GM12878 (cell line): ENCODE results near the gene NEDD8. TPM values are rescaled to one million over a fixed set of nuclear protein-coding genes. Genes with fewer than 3 reads are reported as not detected.

ENCODE experiments used
- ATAC-seq: fragments of 200-7000 bp; cut with Tn5 transposase; 3 replicates; pipeline ENCODE4 v1.9.1; 2020; ENCODE audit warnings: mild to moderate bottlenecking, moderate library complexity
- BruUV-seq: library from RNA; stranded (reverse); fragments of 400-500 nt; replicated peaks from 2 replicates; lab custom pipeline; 2021; lab: Mats Ljungman, UMichigan
- CTCF ChIA-PET: fragments of 300-600 bp; sonication (Branson Sonifier 250); formaldehyde crosslinking; extraction: SDS; loops from one replicate; lab custom pipeline; 2021; ENCODE audit warnings: inconsistent platforms; lab: Yijun Ruan, JAX
- POLR2A ChIA-PET: fragments of 350-600 bp; formaldehyde crosslinking; extraction: SDS; loops from one replicate; lab custom pipeline; 2021; ENCODE audit warnings: inconsistent platforms; lab: Charles Lee
- RAD21 ChIA-PET: fragments of 300-600 bp; sonication (Branson Sonifier 250); formaldehyde crosslinking; loops from one replicate; lab custom pipeline; 2023; ENCODE audit warnings: antibody characterized with exemption; ENCODE audit not compliant: unreplicated experiment; lab: Charles Lee
- SMC1A ChIA-PET: fragments of 300-600 bp; sonication (Branson Sonifier 250); formaldehyde crosslinking; loops from one replicate; lab custom pipeline; 2023; ENCODE audit not compliant: unreplicated experiment, uncharacterized antibody; lab: Charles Lee
- DNase-seq: peaks from one replicate; pipeline ENCODE4 v3.0.0-alpha.2; 2011; ENCODE audit warnings: low read depth, low spot score
- FAIRE-seq: peaks from 3 replicates; lab custom pipeline; 2011; peaks lifted over from hg19 to GRCh38; lab: Jason Lieb, UNC
- H2AFZ ChIP-seq: 2 replicates; pipeline ENCODE4 v1.6.0; 2011; ENCODE audit warnings: low read depth, low read length, control low read depth; ENCODE audit not compliant: control insufficient read depth
- H3K27ac ChIP-seq: 2 replicates; pipeline ENCODE4 v1.5.1; 2011; ENCODE audit warnings: control low read depth; ENCODE audit not compliant: control insufficient read depth, insufficient read depth
- H3K27me3 ChIP-seq, 2 experiments: replicated peaks in 1 of 2; 2 replicates each; pipeline versions ENCODE4 v1.6.0 to v1.6.1; 2011; ENCODE audit warnings: low read length in 1 of 2; ENCODE audit not compliant: control insufficient read depth in 2 of 2, insufficient read depth in 2 of 2
- H3K36me3 ChIP-seq, 2 experiments: 2 replicates each; pipeline ENCODE4 v1.5.1; 2011; ENCODE audit warnings: low read length in 1 of 2; ENCODE audit not compliant: control insufficient read depth in 2 of 2, insufficient read depth in 2 of 2
- H3K4me1 ChIP-seq: 2 replicates; pipeline ENCODE4 v1.6.1; 2011; ENCODE audit warnings: mild to moderate bottlenecking, low read length, moderate library complexity, mixed read lengths; ENCODE audit not compliant: control insufficient read depth, insufficient read depth
- H3K4me2 ChIP-seq: 2 replicates; pipeline ENCODE4 v1.6.0; 2011; ENCODE audit warnings: control low read depth; ENCODE audit not compliant: control insufficient read depth, insufficient read depth
- H3K4me3 ChIP-seq: fragments of 200-600 bp; sonication (generic); 2 replicates; pipeline ENCODE4 v1.5.1; 2016
- H3K79me2 ChIP-seq: 2 replicates; pipeline ENCODE4 v1.6.0; 2011; ENCODE audit warnings: low read length; ENCODE audit not compliant: control insufficient read depth, insufficient read depth
- H3K9ac ChIP-seq: 2 replicates; pipeline ENCODE4 v1.8.0; 2011; ENCODE audit warnings: low read length, control low read depth, mixed read lengths; ENCODE audit not compliant: control insufficient read depth, insufficient read depth
- H3K9me3 ChIP-seq: replicated peaks from 3 replicates; pipeline ENCODE4 v1.5.1; 2011; ENCODE audit warnings: mild to moderate bottlenecking, low read length; ENCODE audit not compliant: control insufficient read depth, insufficient read depth
- H4K20me1 ChIP-seq: 2 replicates; pipeline ENCODE4 v1.6.0; 2011; ENCODE audit not compliant: control insufficient read depth, insufficient read depth
- CEBPB ChIP-seq, 2 experiments: fragments of 150-350 bp in 1 of 2; IDR thresholded peaks; 2 replicates each; pipeline ENCODE4 v1.6.1; 2012 to 2014; ENCODE audit warnings: low read depth in 2 of 2, low read length in 2 of 2, borderline replicate concordance in 1 of 2, inconsistent platforms in 1 of 2
- CHD1 ChIP-seq: IDR thresholded peaks from 2 replicates; pipeline ENCODE4 v1.6.1; 2012; ENCODE audit warnings: low read depth, low read length, improper control_type of control experiment
- RFX5 ChIP-seq: IDR thresholded peaks from 2 replicates; pipeline ENCODE4 v1.6.1; 2011; ENCODE audit warnings: low read depth, low read length, improper control_type of control experiment
- ZZZ3 ChIP-seq: IDR thresholded peaks from 2 replicates; pipeline ENCODE4 v1.6.1; 2011; ENCODE audit warnings: low read depth; ENCODE audit not compliant: control insufficient read depth, insufficient read length
- WGBS: methylation state at CpG from one replicate; pipeline ENCODE4 v1.1.6; 2016; ENCODE audit warnings: low lambda C conversion rate; ENCODE audit not compliant: insufficient replicate concordance, insufficient coverage; ENCODE audit errors: missing lambda C conversion rate; 5-methylcytosine and 5-hydroxymethylcytosine counted together
- in situ Hi-C: fragments of 300-500 bp; cut with MboI; formaldehyde crosslinking; loops from 9 replicates; pipeline ENCODE4 v1.14.3; 2018; ENCODE audit warnings: mixed read lengths
- intact Hi-C: fragments of 100-400 bp; cut with micrococcal nuclease; formaldehyde crosslinking; loops from one replicate; pipeline ENCODE4 v1.14.2; 2022; ENCODE audit not compliant: unreplicated experiment
- polyA plus RNA-seq, 11 experiments: library from polyadenylated mRNA; depleted of rRNA in 4 of 11; unstranded in 6 of 11; stranded (reverse) in 5 of 11; fragments of >200 nt; fragmentation: Nextera tagmentation in 4 of 11; fragmentation: Illumina TruSeq in 1 of 11; extraction: Ambion mirVana in 4 of 11; extraction: Trizol in 1 of 11; gene quantifications; 1 replicate in 1 of 11; 2 replicates in 10 of 11; pipeline versions ENCODE4 v1.2.1 to v1.2.3, GENCODE V29; 2011 to 2016; ENCODE audit warnings: inconsistent platforms in 2 of 11, missing spikeins in 2 of 11, low read depth in 1 of 11
- total RNA-seq, 4 experiments: library from RNA; depleted of rRNA in 3 of 4; stranded (reverse); fragments of >200 nt in 3 of 4; fragmentation: Illumina TruSeq in 1 of 4; extraction: Trizol in 1 of 4; gene quantifications; 2 replicates each; pipeline versions ENCODE4 v1.2.1 to v1.2.3, GENCODE V29; 2013 to 2021
- TF ChIP-seq, protein P1 (sequence below): fragments of 450-650 bp; IDR thresholded peaks from 2 replicates; pipeline ENCODE4 v1.6.1; 2017; ENCODE audit warnings: low read depth, mild to moderate bottlenecking, moderate library complexity
- TF ChIP-seq, protein P2 (sequence below): fragments of 450-650 bp; IDR thresholded peaks from 2 replicates; pipeline ENCODE4 v1.6.1; 2017; ENCODE audit warnings: mild to moderate bottlenecking
- TF ChIP-seq, protein P3 (sequence below): fragments of 450-650 bp; conservative IDR thresholded peaks from 2 replicates; pipeline ENCODE4 v1.6.1; 2017; ENCODE audit warnings: mild to moderate bottlenecking, moderate library complexity
- TF ChIP-seq, protein P4 (sequence below): IDR thresholded peaks from 2 replicates; pipeline ENCODE4 v1.6.1; 2012; ENCODE audit warnings: low read depth, low read length, improper control_type of control experiment
- TF ChIP-seq, protein P5 (sequence below): fragments of 450-650 bp; IDR thresholded peaks from 2 replicates; pipeline ENCODE4 v1.6.1; 2018; ENCODE audit warnings: borderline replicate concordance, mild to moderate bottlenecking; ENCODE audit not compliant: partially characterized antibody

The NEDD8 gene
- total and polyA plus RNA-seq, 10 of the 15 experiments (the other 5 are each of a cell fraction or from before 2014, with no cell fraction given) = 164 to 991 (median 300) TPM

DNA sequence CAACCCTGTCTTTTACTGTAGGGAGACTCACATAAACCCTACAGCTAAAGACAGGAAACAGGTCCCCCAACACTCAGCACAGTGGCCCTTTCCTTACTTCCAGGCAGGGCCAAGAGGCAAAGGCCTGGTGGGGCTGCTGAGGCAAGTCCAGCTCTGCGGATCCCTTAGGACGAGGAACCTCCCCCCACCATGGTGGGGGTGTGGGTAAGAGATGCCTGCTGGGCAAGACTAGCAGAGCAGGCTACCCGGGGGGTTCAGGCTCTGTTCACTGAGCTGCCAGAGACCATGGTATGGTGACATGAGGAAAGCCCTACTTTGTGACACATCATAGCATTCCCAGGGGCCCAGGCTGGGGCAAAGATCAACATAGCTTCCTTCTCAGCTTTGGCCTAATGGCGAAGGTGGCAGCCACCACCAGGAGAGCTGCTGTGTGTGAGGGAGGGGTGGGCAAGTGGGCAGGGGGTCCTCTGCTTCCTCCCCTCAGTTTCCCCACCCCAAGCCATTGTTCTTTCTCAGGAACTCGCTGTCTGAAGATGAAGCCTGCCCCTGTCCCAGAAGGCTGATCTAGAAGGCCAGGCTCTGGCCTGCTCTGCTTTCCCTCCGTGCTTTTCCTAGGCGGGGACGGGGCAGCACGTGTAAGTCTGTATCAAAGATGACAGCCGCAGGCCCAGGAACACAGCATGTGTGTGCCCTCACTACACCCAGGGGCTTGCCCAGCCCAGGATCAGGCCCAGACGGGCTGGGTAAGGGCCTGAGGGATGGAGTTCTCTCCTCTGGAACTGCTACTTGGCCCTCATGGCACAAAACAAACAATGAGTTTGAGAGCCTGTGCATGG lies 20.3 kb upstream of the NEDD8 start:
- no peak overlapping the region for H3K27ac ChIP-seq
- intact Hi-C loops = no loop called here
- in situ Hi-C loops = no loop called here
- no peak overlapping the region for H3K9ac ChIP-seq
- H3K27me3 ChIP-seq = no peaks in the 10 kb centered on the region
- H3K36me3 ChIP-seq = peaks cover 0 to 3% of the 10 kb centered on the region in 2 experiments; a peak in 2 of 4 replicates
- FAIRE-seq (no peak), ATAC-seq (no peak), DNase-seq (no peak)
- no peaks in the 10 kb centered on the region for H4K20me1 ChIP-seq
- ChIA-PET SMC1A (interaction anchor here (1.1 to 1.8 kb wide), 3 partner anchors 18 to 184 kb away, joined by 3 to 9 read pairs (median 3); partner anchors contain the start of gene RABGGTA), CTCF (interaction anchor here (0.6 to 3.3 kb wide), 6 partner anchors 10 to 56 kb away, joined by 3 to 21 read pairs (median 5); partner anchors contain the start of genes CIDEB and TINF2), POLR2A (interaction anchor here (0.6 to 3.4 kb wide), 3 partner anchors 9 to 81 kb away, joined by 3 to 18 read pairs (median 7); partner anchors contain the start of gene RABGGTA), RAD21 (interaction anchor here (0.9 to 1.1 kb wide), 2 partner anchors 10 to 19 kb away, joined by 3 to 4 read pairs; partner anchors contain the start of genes RABGGTA and TINF2)
- H3K4me3 ChIP-seq = no peak overlapping the region
- no peaks in the 10 kb centered on the region for H3K79me2 ChIP-seq
- no peak overlapping the region for H2AFZ ChIP-seq
- WGBS = 86% methylated on average over 11 of the region's 11 CpGs
- H3K9me3 ChIP-seq = no peaks in the 10 kb centered on the region
- no TSS peak for BruUV-seq
- no peak overlapping the region for H3K4me2 ChIP-seq
- peaks cover 27% of the 10 kb centered on the region for H3K4me1 ChIP-seq
- TF ChIP-seq CEBPB (IDR thresholded peaks at IDR 0.05; ENCODE audit: borderline replicate concordance in 1 of 2, low read depth in 2 of 2, low read length in 2 of 2) = no peak
- TF ChIP-seq, protein P1, sequence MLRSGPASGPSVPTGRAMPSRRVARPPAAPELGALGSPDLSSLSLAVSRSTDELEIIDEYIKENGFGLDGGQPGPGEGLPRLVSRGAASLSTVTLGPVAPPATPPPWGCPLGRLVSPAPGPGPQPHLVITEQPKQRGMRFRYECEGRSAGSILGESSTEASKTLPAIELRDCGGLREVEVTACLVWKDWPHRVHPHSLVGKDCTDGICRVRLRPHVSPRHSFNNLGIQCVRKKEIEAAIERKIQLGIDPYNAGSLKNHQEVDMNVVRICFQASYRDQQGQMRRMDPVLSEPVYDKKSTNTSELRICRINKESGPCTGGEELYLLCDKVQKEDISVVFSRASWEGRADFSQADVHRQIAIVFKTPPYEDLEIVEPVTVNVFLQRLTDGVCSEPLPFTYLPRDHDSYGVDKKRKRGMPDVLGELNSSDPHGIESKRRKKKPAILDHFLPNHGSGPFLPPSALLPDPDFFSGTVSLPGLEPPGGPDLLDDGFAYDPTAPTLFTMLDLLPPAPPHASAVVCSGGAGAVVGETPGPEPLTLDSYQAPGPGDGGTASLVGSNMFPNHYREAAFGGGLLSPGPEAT = no peak
- TF ChIP-seq CHD1 = no peak
- TF ChIP-seq, protein P2, sequence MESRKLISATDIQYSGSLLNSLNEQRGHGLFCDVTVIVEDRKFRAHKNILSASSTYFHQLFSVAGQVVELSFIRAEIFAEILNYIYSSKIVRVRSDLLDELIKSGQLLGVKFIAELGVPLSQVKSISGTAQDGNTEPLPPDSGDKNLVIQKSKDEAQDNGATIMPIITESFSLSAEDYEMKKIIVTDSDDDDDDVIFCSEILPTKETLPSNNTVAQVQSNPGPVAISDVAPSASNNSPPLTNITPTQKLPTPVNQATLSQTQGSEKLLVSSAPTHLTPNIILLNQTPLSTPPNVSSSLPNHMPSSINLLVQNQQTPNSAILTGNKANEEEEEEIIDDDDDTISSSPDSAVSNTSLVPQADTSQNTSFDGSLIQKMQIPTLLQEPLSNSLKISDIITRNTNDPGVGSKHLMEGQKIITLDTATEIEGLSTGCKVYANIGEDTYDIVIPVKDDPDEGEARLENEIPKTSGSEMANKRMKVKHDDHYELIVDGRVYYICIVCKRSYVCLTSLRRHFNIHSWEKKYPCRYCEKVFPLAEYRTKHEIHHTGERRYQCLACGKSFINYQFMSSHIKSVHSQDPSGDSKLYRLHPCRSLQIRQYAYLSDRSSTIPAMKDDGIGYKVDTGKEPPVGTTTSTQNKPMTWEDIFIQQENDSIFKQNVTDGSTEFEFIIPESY = no peak
- no peak for TF ChIP-seq RFX5
- no peak for TF ChIP-seq ZZZ3
- TF ChIP-seq, protein P3, sequence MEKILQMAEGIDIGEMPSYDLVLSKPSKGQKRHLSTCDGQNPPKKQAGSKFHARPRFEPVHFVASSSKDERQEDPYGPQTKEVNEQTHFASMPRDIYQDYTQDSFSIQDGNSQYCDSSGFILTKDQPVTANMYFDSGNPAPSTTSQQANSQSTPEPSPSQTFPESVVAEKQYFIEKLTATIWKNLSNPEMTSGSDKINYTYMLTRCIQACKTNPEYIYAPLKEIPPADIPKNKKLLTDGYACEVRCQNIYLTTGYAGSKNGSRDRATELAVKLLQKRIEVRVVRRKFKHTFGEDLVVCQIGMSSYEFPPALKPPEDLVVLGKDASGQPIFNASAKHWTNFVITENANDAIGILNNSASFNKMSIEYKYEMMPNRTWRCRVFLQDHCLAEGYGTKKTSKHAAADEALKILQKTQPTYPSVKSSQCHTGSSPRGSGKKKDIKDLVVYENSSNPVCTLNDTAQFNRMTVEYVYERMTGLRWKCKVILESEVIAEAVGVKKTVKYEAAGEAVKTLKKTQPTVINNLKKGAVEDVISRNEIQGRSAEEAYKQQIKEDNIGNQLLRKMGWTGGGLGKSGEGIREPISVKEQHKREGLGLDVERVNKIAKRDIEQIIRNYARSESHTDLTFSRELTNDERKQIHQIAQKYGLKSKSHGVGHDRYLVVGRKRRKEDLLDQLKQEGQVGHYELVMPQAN = no peak
- TF ChIP-seq, protein P4, sequence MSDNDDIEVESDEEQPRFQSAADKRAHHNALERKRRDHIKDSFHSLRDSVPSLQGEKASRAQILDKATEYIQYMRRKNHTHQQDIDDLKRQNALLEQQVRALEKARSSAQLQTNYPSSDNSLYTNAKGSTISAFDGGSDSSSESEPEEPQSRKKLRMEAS = no peak
- TF ChIP-seq, protein P5, sequence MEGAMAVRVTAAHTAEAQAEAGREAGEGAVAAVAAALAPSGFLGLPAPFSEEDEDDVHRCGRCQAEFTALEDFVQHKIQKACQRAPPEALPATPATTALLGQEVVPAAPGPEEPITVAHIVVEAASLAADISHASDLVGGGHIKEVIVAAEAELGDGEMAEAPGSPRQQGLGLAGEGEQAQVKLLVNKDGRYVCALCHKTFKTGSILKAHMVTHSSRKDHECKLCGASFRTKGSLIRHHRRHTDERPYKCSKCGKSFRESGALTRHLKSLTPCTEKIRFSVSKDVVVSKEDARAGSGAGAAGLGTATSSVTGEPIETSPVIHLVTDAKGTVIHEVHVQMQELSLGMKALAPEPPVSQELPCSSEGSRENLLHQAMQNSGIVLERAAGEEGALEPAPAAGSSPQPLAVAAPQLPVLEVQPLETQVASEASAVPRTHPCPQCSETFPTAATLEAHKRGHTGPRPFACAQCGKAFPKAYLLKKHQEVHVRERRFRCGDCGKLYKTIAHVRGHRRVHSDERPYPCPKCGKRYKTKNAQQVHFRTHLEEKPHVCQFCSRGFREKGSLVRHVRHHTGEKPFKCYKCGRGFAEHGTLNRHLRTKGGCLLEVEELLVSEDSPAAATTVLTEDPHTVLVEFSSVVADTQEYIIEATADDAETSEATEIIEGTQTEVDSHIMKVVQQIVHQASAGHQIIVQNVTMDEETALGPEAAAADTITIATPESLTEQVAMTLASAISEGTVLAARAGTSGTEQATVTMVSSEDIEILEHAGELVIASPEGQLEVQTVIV = no peak
